HepG2 (cell line): Measurements from ENCODE around the gene MTRF1. TPM values are rescaled to one million over a fixed set of nuclear protein-coding genes. Genes with fewer than 3 reads are reported as not detected.

Source experiments
- ATF6 ChIP-seq: sonication (generic); formaldehyde crosslinking; conservative IDR thresholded peaks from 2 replicates; pipeline ENCODE4 v1.4.0; 2020; ENCODE audit warnings: missing genetic modification reagents
- BCL6 ChIP-seq: IDR thresholded peaks from 2 replicates; pipeline ENCODE4 v1.6.1; 2016; ENCODE audit warnings: missing genetic modification reagents, missing compliant biosample characterization
- BRD4 ChIP-seq: sonication (generic); formaldehyde crosslinking; IDR thresholded peaks from 2 replicates; pipeline ENCODE4 v1.4.0; 2020; ENCODE audit warnings: missing genetic modification reagents
- DMAP1 ChIP-seq: IDR thresholded peaks from 2 replicates; pipeline ENCODE4 v1.6.1; 2016
- FOXM1 ChIP-seq: sonication (generic); formaldehyde crosslinking; IDR thresholded peaks from 2 replicates; pipeline ENCODE4 v1.5.0; 2020; ENCODE audit warnings: missing genetic modification reagents
- FOXO1 ChIP-seq: sonication (generic); formaldehyde crosslinking; IDR thresholded peaks from 2 replicates; pipeline ENCODE4 v1.4.0; 2020; ENCODE audit warnings: missing genetic modification reagents
- FOXP4 ChIP-seq: sonication (generic); formaldehyde crosslinking; IDR thresholded peaks from 2 replicates; pipeline ENCODE4 v1.4.0; 2020; ENCODE audit warnings: missing genetic modification reagents
- HNRNPL ChIP-seq: fragments of 200-400 bp; formaldehyde crosslinking; IDR thresholded peaks from 2 replicates; pipeline ENCODE4 v1.6.1; 2017; ENCODE audit warnings: mild to moderate bottlenecking, low read depth, low read length
- KLF11 ChIP-seq: IDR thresholded peaks from 2 replicates; pipeline ENCODE4 v1.6.1; 2016; ENCODE audit warnings: missing compliant biosample characterization
- NCOR1 ChIP-seq: fragments of 200-600 bp; sonication (generic); IDR thresholded peaks from 2 replicates; pipeline ENCODE4 v1.7.0; 2017; ENCODE audit warnings: antibody characterized with exemption, low read length, borderline replicate concordance
- NR2F6 ChIP-seq, 2 experiments: IDR thresholded peaks; 2 replicates each; pipeline ENCODE4 v1.6.1; 2016; ENCODE audit warnings: antibody characterized with exemption in 1 of 2, mild to moderate bottlenecking in 1 of 2
- PAF1 ChIP-seq: IDR thresholded peaks from 2 replicates; pipeline ENCODE4 v1.6.1; 2016; ENCODE audit warnings: missing genetic modification reagents, missing compliant biosample characterization
- RBAK ChIP-seq: sonication (generic); formaldehyde crosslinking; IDR thresholded peaks from 2 replicates; pipeline ENCODE4 v1.5.1; 2020; ENCODE audit warnings: mild to moderate bottlenecking, missing genetic modification reagents
- SCMH1 ChIP-seq: sonication (generic); formaldehyde crosslinking; IDR thresholded peaks from 2 replicates; pipeline ENCODE4 v1.9.0; 2021; ENCODE audit warnings: missing genetic modification reagents, mild to moderate bottlenecking, borderline replicate concordance
- TBP ChIP-seq: sonication (generic); formaldehyde crosslinking; IDR thresholded peaks from 2 replicates; pipeline ENCODE4 v1.5.0; 2020; ENCODE audit warnings: missing genetic modification reagents
- YEATS2 ChIP-seq: sonication (generic); formaldehyde crosslinking; IDR thresholded peaks from 2 replicates; pipeline ENCODE4 v1.4.0; 2020; ENCODE audit warnings: missing genetic modification reagents, borderline replicate concordance
- ZNF335 ChIP-seq: sonication (generic); formaldehyde crosslinking; IDR thresholded peaks from 2 replicates; pipeline ENCODE4 v1.4.0; 2020; ENCODE audit warnings: missing genetic modification reagents
- ZNF576 ChIP-seq: sonication (generic); formaldehyde crosslinking; IDR thresholded peaks from 2 replicates; pipeline ENCODE4 v1.4.0; 2020; ENCODE audit warnings: mild to moderate bottlenecking, missing genetic modification reagents
- ZNF609 ChIP-seq: sonication (generic); formaldehyde crosslinking; IDR thresholded peaks from 2 replicates; pipeline ENCODE4 v1.4.0; 2020; ENCODE audit warnings: mild to moderate bottlenecking, missing genetic modification reagents, borderline replicate concordance
- ZZZ3 ChIP-seq: sonication (generic); formaldehyde crosslinking; IDR thresholded peaks from 2 replicates; pipeline ENCODE4 v1.4.0; 2020; ENCODE audit warnings: missing genetic modification reagents, mild to moderate bottlenecking, borderline replicate concordance
- polyA plus RNA-seq, 8 experiments: library from polyadenylated mRNA; depleted of rRNA in 3 of 8; stranded (reverse) in 7 of 8; unstranded in 1 of 8; fragments of >200 nt; fragmentation: Illumina TruSeq in 4 of 8; extraction: Trizol in 4 of 8; gene quantifications; 2 replicates each; pipeline versions ENCODE4 v1.2.1 to v1.2.3, GENCODE V29; 2011 to 2016; ENCODE audit warnings: low read depth in 4 of 8, missing spikeins in 1 of 8, mixed read lengths in 1 of 8; ENCODE audit not compliant: insufficient read depth in 1 of 8
- total RNA-seq, 5 experiments: library from RNA; depleted of rRNA; stranded (reverse); fragments of >200 nt; fragmentation: Illumina TruSeq; extraction: Trizol; gene quantifications; 2 replicates each; pipeline ENCODE4 v1.2.3, GENCODE V29; 2016; ENCODE audit warnings: low read depth in 1 of 5
- TF ChIP-seq, protein P1 (sequence below): IDR thresholded peaks from 2 replicates; pipeline ENCODE4 v1.6.1; 2018; ENCODE audit warnings: missing genetic modification reagents, mild to moderate bottlenecking, missing compliant biosample characterization

Gene MTRF1
- total and polyA plus RNA-seq, 2 of the 13 experiments (the other 11 are each of a cell fraction or from before 2014, with no cell fraction given): 21.6 to 27.2 TPM

DNA sequence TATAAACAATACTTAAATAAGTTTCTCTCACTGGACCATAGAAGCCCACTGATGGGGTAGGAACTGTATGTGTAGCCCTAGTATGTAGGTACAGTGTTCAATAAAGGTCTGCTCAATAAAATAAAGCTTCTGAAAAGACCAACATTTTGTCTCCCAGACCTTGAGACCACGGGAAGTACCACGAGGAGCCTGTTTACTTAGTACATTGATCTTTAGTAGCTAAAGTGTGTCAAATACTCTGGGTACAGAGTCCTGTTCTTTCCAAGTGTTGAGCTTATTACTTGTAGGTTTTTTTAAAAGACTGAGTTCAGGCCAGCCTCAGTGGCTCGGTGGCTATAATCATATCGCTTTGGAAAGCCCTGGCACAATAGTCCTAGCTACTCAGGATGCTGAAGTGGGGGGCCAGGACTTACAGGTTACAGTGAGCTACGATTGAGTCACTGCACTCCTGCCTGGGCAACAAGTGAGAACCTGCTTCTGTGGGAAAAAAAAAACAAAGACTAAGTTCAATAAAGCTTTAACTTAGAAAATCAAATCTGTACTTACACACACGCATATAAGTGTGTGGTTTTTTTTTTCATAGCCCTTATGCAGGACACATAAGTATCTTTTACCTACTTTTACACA, 3.4 kb downstream of the MTRF1 start (continued):
- peak; percentile 15; the same call in 1 of the 2 replicates for TF ChIP-seq ZNF609 (CRISPR knock-in tag)
- TF ChIP-seq DMAP1 (CRISPR knock-in tag): 0 out of 2 replicates have a peak, but pooled peaks have one; percentile 23
- TF ChIP-seq RBAK (CRISPR knock-in tag): no peak
- TF ChIP-seq TBP (CRISPR knock-in tag): no peak
- peak; percentile 49 for TF ChIP-seq BCL6 (CRISPR knock-in tag)
- no peak for TF ChIP-seq YEATS2 (CRISPR knock-in tag)
- 0 out of 2 replicates have a peak, but pooled peaks have one; percentile 21 for TF ChIP-seq NR2F6 (IDR thresholded peaks at IDR 0.05)
- TF ChIP-seq NR2F6 (CRISPR knock-in tag; IDR thresholded peaks at IDR 0.05): peak; percentile 38; the same call in 1 of the 2 replicates
- TF ChIP-seq ZZZ3 (CRISPR knock-in tag): no peak
- TF ChIP-seq NCOR1: 0 out of 2 replicates have a peak, but pooled peaks have one; percentile 36
- no peak for TF ChIP-seq ZNF335 (CRISPR knock-in tag)
- no peak for TF ChIP-seq BRD4
- no peak for TF ChIP-seq ATF6 (CRISPR knock-in tag)
- TF ChIP-seq FOXO1 (CRISPR knock-in tag): peak; percentile 20; the same call in 1 of the 2 replicates
- TF ChIP-seq FOXP4 (CRISPR knock-in tag): peak; percentile 40; the same call in 1 of the 2 replicates
- TF ChIP-seq FOXM1 (CRISPR knock-in tag): no peak
- no peak for TF ChIP-seq HNRNPL
- no peak for TF ChIP-seq SCMH1 (CRISPR knock-in tag)
- no peak for TF ChIP-seq ZNF576 (CRISPR knock-in tag)
- TF ChIP-seq KLF11: no peak
- TF ChIP-seq, protein P1, sequence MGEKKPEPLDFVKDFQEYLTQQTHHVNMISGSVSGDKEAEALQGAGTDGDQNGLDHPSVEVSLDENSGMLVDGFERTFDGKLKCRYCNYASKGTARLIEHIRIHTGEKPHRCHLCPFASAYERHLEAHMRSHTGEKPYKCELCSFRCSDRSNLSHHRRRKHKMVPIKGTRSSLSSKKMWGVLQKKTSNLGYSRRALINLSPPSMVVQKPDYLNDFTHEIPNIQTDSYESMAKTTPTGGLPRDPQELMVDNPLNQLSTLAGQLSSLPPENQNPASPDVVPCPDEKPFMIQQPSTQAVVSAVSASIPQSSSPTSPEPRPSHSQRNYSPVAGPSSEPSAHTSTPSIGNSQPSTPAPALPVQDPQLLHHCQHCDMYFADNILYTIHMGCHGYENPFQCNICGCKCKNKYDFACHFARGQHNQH (CRISPR knock-in tag): 0 out of 2 replicates have a peak, but pooled peaks have one; percentile 34
- TF ChIP-seq PAF1 (CRISPR knock-in tag): no peak
